Colonic mucosa (tissue), 4 donors: Measurements from ENCODE around the gene KHDC4. TPM values are rescaled to one million over a fixed set of nuclear protein-coding genes. Genes with fewer than 3 reads are reported as not detected.

ENCODE experiments used
- DNase-seq: peaks from one replicate; pipeline ENCODE4 v3.0.0-alpha.2; 2020
- H3K27ac ChIP-seq: fragments of 200-600 bp; one replicate; pipeline ENCODE4 v1.8.0; 2021
- H3K27me3 ChIP-seq: fragments of 200-600 bp; one replicate; pipeline ENCODE4 v1.8.0; 2021
- H3K36me3 ChIP-seq: fragments of 200-600 bp; one replicate; pipeline ENCODE4 v1.8.0; 2021
- H3K4me1 ChIP-seq: fragments of 200-600 bp; one replicate; pipeline ENCODE4 v1.8.0; 2021; ENCODE audit warnings: mild to moderate bottlenecking
- H3K4me3 ChIP-seq: fragments of 200-600 bp; one replicate; pipeline ENCODE4 v1.8.0; 2021
- H3K9ac ChIP-seq, 2 donors: one replicate each; pipeline ENCODE4 v1.7.0; 2013; ENCODE audit warnings: control low read depth in 2 of 2, low read depth in 2 of 2, low read length in 2 of 2
- H3K9me3 ChIP-seq: fragments of 200-600 bp; one replicate; pipeline ENCODE4 v1.8.0; 2021
- intact Hi-C: fragments of 100-400 bp; cut with DNase I; formaldehyde crosslinking; loops from one replicate; pipeline ENCODE4 v1.14.1; 2022
- total RNA-seq, 2 donors: library from RNA; stranded (reverse); fragmentation: NEBNext Ultra II Directional in 1 of 2; extraction: Animal tissue kit (Norgen Biotek cat#: 25700) in 1 of 2; gene quantifications; one replicate each; pipeline ENCODE4 v1.2.1, GENCODE V29; 2021
- TF ChIP-seq, protein P1 (sequence below): fragments of 200-600 bp; IDR thresholded peaks from one replicate; pipeline ENCODE4 v1.8.0; 2022; ENCODE audit warnings: antibody characterized with exemption, mild to moderate bottlenecking
- donor health status: healthy.
- donor health status: DM: no; HTN: no; CAD: no.
- donor health status: DM: no; HTN: no; CAD: no.

Gene KHDC4
- total RNA-seq, 2 donors from 2014 or later = 42.5 to 56.0 TPM

- peak overlapping the region; percentile 7 to 43 for H3K9ac ChIP-seq
- H3K36me3 ChIP-seq = peaks cover 17% of the 10 kb centered on the region
- intact Hi-C loops = no loop called here
- TF ChIP-seq, protein P1, sequence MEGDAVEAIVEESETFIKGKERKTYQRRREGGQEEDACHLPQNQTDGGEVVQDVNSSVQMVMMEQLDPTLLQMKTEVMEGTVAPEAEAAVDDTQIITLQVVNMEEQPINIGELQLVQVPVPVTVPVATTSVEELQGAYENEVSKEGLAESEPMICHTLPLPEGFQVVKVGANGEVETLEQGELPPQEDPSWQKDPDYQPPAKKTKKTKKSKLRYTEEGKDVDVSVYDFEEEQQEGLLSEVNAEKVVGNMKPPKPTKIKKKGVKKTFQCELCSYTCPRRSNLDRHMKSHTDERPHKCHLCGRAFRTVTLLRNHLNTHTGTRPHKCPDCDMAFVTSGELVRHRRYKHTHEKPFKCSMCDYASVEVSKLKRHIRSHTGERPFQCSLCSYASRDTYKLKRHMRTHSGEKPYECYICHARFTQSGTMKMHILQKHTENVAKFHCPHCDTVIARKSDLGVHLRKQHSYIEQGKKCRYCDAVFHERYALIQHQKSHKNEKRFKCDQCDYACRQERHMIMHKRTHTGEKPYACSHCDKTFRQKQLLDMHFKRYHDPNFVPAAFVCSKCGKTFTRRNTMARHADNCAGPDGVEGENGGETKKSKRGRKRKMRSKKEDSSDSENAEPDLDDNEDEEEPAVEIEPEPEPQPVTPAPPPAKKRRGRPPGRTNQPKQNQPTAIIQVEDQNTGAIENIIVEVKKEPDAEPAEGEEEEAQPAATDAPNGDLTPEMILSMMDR = no peak
- H3K27me3 ChIP-seq = no peaks in the 10 kb centered on the region
- H3K9me3 ChIP-seq = no peaks in the 10 kb centered on the region
- peak overlapping the region; percentile 44 for H3K27ac ChIP-seq
- H3K4me1 ChIP-seq = peaks cover 9% of the 10 kb centered on the region
- H3K4me3 ChIP-seq = no peak overlapping the region
- no peak for DNase-seq
Measured at GRCh38 chr1:155967341-155968050, 33.3 kb upstream of the KHDC4 start.

DNA sequence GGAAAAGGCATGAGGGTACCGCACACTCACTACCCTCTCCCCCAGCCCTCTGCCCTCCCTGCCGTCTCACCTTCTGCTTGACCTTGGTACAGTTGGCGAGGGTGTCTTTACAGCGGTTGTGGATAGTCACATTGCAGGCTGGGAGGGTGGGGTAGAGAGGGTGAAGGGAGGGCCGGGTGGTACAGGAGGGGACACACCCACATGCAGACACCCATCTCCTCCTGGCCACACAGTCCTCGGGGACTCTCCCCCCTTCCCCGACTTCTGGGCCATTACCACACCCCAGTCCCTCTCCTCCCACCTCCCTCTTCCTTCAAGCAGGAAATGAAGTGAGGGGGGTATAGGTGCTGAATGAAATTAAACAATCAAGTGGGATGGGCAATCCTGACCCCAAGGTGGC, 32.5 kb upstream of the KHDC4 start:
- Histone ChIP-seq H3K9ac (peak overlapping the region in 1 of 2 donors; percentile 19), H3K27ac (no peak overlapping the region)

GRCh38 chr1:155966135-155966534, 31.9 kb upstream of the KHDC4 start:
- H3K4me1 ChIP-seq = peaks cover 11% of the 10 kb centered on the region
- H3K9ac ChIP-seq = no peak overlapping the region
- no peak for DNase-seq
- H3K27ac ChIP-seq = no peak overlapping the region
- intact Hi-C loops = no loop called here
- H3K36me3 ChIP-seq = peaks cover 30% of the 10 kb centered on the region
- no peak overlapping the region for H3K4me3 ChIP-seq
- H3K27me3 ChIP-seq = no peaks in the 10 kb centered on the region
- TF ChIP-seq, protein P1 = no peak
- H3K9me3 ChIP-seq = no peaks in the 10 kb centered on the region

More for the DNA sequence above, 32.5 kb upstream of the KHDC4 start:
- Histone ChIP-seq H3K27me3 (no peaks in the 10 kb centered on the region), H3K4me3 (no peak overlapping the region), H3K9me3 (no peaks in the 10 kb centered on the region), H3K36me3 (peaks cover 25% of the 10 kb centered on the region), H3K4me1 (peaks cover 11% of the 10 kb centered on the region)
- intact Hi-C loops = no loop called here
- TF ChIP-seq, protein P1 = no peak
- DNase-seq = no peak

DNA sequence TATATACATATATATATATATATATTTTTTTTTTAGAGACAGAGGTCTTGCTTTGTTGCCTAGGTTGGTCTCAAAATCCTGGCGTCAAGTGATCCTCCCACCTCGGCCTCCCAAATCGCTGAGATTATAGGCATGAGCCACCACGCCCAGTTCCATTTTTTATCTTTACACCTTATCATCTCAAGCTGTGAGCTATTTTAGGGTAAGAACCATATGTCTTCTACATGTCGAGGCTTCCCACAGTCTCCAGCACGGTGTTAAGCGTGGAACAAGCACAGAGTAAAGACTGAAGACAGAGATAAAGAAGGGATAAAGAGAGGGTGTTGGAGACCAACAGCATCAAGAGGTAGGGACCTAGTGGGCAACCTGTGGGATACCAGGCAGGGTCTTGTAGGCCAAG, 30.0 kb upstream of the KHDC4 start:
- Histone ChIP-seq H3K27ac (no peak overlapping the region), H3K27me3 (no peaks in the 10 kb centered on the region), H3K9ac (no peak overlapping the region), H3K4me1 (peaks cover 7% of the 10 kb centered on the region), H3K36me3 (peaks cover 30% of the 10 kb centered on the region), H3K9me3 (no peaks in the 10 kb centered on the region), H3K4me3 (no peak overlapping the region)
- DNase-seq = no peak
- intact Hi-C loops = no loop called here
- TF ChIP-seq, protein P1 = no peak

- TF ChIP-seq, protein P1 = no peak
- H3K9ac ChIP-seq = peak overlapping the region in 1 of 2 donors; percentile 34
- H3K4me3 ChIP-seq = no peak overlapping the region
- H3K4me1 ChIP-seq = peaks cover 7% of the 10 kb centered on the region
- no peaks in the 10 kb centered on the region for H3K9me3 ChIP-seq
- peak; percentile 59 for DNase-seq
- intact Hi-C loops = no loop called here
- H3K27me3 ChIP-seq = no peaks in the 10 kb centered on the region
- H3K36me3 ChIP-seq = peaks cover 30% of the 10 kb centered on the region
- H3K27ac ChIP-seq = no peak overlapping the region
Measured at GRCh38 chr1:155962599-155963211, 28.5 kb upstream of the KHDC4 start.
